HG02678 (cell line): ENCODE data around the gene GAS2.
A peak's percentile ranks its signal among the peaks of the same experiment; 100 is the strongest.

ENCODE experiments used
- ATAC-seq: cut with Tn5 transposase; IDR thresholded peaks from one replicate; pipeline ENCODE4 v1.9.1; 2021; ENCODE audit warnings: mild to moderate bottlenecking, moderate library complexity; ENCODE audit not compliant: unreplicated experiment

The GAS2 gene

GRCh38 chr11:22671751-22672150 is 5.3 kb downstream of the GAS2 start:
- no peak for ATAC-seq

GRCh38 chr11:22674470-22675439 is 8.3 kb downstream of the GAS2 start:
- ATAC-seq: peak; percentile 27

GRCh38 chr11:22677153-22677903 is 10.9 kb downstream of the GAS2 start:
- peak; percentile 38 for ATAC-seq

DNA sequence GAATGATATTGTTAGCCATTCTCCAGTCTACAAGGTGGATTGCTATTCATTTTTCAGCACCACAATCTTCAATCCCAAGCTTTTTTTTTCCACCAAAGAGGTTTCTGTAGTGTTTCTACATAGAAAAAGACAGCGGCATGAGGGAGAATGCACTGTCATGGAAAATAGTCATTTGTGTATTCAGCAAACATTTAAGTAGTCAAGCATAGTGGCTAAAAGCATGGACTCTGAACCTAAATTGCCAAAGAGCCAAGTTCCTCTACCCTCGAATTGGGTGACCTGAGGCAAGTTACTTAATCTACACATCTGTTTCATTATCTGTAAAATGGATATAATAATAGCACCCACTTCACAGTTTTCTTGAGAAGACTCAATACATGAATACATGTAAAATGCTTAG is 14.2 kb downstream of the GAS2 start:
- no peak for ATAC-seq

DNA sequence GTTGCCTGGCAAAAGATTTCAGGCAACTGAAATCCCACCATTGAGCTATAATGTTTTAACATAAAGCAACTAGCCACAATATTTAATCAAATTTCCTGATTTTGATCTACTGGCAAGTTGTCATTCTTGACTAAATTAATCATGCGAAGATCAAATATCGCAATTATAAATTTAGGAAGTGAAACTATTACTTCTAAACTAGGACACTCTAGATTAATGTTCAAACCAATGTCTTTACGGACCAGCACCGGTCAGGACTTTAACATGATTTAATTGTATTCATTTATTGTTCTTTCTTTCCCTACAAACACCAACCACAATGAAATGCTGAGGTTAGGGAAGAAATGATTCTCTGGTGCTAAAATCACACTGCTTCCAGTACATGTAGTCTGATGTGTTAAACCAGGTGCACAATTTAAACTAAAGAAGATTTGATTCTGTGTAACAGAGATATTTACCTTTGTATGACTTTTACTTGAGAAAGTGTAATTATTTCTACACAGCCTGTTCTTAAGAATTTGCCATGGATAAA is 14.9 kb downstream of the GAS2 start:
- peak; percentile 51 for ATAC-seq

- no peak for ATAC-seq
Measured at GRCh38 chr11:22684082-22684481, 17.7 kb downstream of the GAS2 start.

GRCh38 chr11:22685111-22685510 is 18.7 kb downstream of the GAS2 start:
- ATAC-seq: no peak

DNA sequence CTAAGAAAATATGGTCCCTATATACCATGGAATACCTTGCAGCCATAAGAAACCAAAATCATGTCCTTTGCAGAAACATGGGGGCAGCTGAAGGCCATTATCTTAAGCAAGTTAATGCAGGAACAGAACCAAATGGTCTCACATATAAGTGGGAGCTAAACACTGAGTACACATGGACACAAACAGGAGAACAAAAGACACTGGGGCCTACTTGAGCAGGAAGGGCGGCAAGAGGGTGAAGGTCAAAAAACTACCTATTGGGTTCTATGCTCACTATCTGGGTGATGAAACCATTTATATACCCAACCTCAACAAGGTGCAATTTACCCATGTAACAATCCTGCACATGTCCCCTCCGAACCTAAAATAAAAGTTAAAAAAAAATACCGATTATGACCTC is 22.5 kb downstream of the GAS2 start:
- no peak for ATAC-seq

GRCh38 chr11:22690257-22690656 is 23.8 kb downstream of the GAS2 start:
- no peak for ATAC-seq

DNA sequence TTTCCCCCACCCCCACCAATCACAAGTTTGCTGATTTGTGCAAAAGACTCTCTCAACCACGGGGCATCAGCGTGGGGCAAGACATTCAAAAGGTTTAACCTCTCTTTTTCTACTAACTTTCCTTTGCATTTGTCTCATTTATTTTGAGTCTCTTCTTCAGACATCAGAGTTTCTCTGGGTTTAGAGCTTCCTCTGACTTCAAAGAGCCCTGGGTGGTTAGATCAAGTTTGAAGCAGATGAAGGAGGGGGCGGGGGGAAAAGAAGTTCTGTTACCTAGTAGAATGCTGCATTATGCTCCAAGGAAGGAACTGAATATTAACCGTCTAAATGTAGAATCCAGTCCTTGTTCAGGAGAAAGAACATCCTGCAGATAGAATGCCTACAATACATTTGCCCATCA is 24.5 kb downstream of the GAS2 start:
- no peak for ATAC-seq

GRCh38 chr11:22699388-22699787 is 33.0 kb downstream of the GAS2 start:
- peak; percentile 50 for ATAC-seq

- no peak for ATAC-seq
Measured at GRCh38 chr11:22702031-22702430, 35.6 kb downstream of the GAS2 start.

- no peak for ATAC-seq
Measured at GRCh38 chr11:22703040-22703439, 36.6 kb downstream of the GAS2 start.

DNA sequence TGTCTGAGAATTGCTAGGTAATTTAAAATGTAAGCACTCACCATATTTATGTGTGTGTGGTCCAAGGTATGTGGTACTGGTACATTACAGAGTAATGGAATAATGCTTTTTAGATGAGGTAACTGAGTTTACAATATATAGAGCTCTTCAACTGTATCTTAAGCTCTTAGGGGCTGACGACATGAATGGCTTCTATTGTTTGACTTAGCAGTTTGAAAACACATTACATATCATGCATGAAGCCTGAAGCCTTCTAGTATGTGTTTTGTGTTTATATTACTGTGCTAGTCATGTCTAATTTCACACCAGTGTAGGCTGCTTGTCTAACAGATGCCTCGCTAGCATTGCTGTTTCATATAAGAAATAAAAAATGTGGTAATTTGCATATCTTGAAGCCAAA is 37.2 kb downstream of the GAS2 start:
- no peak for ATAC-seq

DNA sequence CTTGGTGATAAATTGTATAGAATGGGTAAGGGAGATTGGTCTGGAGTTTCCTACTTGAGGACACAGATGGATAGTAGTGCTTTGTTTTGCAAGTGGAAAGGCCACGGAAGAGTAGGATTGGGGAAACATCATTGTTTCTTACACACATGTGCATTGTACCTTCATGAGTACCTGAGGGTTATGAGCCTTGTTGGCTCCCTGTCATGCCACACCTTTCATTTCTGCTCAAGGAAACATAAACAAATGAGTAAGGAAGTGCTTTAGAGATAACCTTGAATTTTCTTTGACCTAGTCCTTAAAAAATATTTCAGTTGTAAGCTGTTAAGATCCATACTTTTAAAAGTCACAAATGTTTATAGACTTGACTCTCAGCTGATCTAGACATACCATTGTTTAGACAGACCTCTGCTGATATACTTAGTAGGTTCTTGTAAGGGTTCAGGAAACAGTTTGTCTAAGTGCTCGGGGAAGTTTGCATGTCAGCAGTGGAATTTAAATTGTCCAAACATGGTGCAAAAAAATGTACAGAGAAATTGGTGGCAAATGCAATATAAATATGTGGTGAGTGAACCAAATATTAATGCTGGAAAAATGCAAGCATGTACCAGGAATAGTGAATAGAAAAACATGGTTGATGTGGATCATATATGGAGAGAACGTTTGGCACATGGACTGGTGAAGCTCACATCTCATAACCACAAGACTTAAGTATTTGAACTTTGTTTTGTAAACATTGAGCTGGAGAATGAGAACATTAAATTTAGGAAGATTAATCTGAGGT is 40.9 kb downstream of the GAS2 start:
- no peak for ATAC-seq

- ATAC-seq: no peak
Measured at GRCh38 chr11:22711071-22711770, 44.8 kb downstream of the GAS2 start.

DNA sequence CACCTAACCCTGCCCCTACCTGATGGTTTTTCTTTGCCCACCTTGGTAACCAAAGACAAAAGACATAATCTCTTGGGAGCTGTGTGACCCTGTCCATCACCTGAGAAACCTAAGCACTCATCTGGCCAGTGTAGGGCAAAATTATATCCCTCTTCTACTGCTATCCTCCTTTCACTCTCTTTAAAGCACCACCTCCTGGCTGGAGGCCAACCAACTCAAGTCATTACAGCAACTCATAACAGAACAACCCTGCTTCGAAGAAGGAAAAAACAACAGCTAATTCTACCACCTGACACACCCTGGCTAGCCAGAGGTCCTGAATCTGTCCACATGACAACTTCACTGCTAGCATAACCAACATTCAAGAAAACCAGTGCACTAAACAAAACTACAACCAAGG is 45.5 kb downstream of the GAS2 start:
- ATAC-seq: no peak

DNA sequence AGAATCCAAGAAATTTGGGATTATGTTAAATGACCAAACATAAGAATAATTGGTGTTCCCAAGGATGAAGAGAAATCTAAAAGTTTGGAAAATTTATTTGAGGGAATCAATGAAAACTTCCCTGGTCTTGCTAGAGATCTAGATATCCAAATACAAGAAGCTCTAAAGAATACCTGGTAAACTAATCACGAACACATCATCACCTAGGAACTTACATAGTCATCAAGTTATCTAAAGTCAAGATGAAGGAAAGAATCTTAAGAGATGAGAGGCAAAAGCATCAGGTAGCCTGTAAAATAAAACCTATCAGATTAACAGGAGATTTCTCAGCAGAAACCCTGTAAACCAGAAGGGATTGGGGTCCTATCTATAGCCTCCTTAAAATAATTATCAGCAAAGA is 46.9 kb downstream of the GAS2 start:
- no peak for ATAC-seq

DNA sequence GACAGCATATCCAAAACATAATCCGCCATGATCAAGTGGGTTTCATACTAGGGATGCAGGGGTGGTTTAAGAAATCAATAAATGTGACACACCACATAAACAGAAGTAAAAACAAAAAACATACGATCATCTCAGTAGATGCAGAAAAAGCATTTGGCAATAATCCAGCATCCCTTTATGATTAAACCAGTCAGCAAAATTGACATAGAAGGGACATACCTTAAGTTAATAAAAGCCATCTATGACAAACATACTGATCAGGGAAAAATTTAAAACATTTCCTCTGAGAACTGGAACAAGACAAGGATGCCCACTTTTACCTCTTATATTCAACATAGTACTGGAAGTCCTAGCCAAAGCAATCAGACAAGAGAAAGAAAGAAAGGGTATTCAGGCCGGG is 49.6 kb downstream of the GAS2 start:
- no peak for ATAC-seq

- no peak for ATAC-seq
Measured at GRCh38 chr11:22720457-22720856, 54.0 kb downstream of the GAS2 start.
